H1 (cell line): ENCODE measurements around the gene VPS13C. TPM values are rescaled to one million over a fixed set of nuclear protein-coding genes. Genes with fewer than 3 reads are reported as not detected.

Experiments used
- CTCF ChIA-PET: fragments of 300-600 bp; sonication (Branson Sonifier 250); formaldehyde crosslinking; loops from one replicate; lab custom pipeline; 2021; ENCODE audit not compliant: partially characterized antibody; lab: Charles Lee
- POLR2A ChIA-PET: fragments of 300-600 bp; sonication (Branson Sonifier 250); formaldehyde crosslinking; loops from one replicate; lab custom pipeline; 2021; ENCODE audit warnings: inconsistent platforms; ENCODE audit not compliant: partially characterized antibody; lab: Charles Lee
- DNase-seq, 2 experiments: peaks; one replicate each; pipeline versions ENCODE4 v3.0.0 to v3.0.0-alpha.2; 2010 to 2022; ENCODE audit warnings: low spot score in 2 of 2, low read depth in 1 of 2, mixed read lengths in 1 of 2
- FAIRE-seq: peaks from 2 replicates; lab custom pipeline; 2011; peaks lifted over from hg19 to GRCh38; lab: Jason Lieb, UNC
- H2AFZ ChIP-seq: 2 replicates; pipeline ENCODE4 v1.8.1; 2012; ENCODE audit warnings: low read length, inconsistent platforms
- H2AK5ac ChIP-seq: 2 replicates; pipeline ENCODE4 v1.6.1; 2013; ENCODE audit warnings: low read depth, low read length
- H2BK120ac ChIP-seq: replicated peaks from 2 replicates; pipeline ENCODE3; 2013; ENCODE audit warnings: low read depth, low read length, inconsistent platforms
- H2BK12ac ChIP-seq: 2 replicates; pipeline ENCODE4 v1.6.1; 2013; ENCODE audit warnings: low read depth, low read length
- H2BK15ac ChIP-seq: 2 replicates; pipeline ENCODE4 v1.6.1; 2013; ENCODE audit warnings: low read length
- H2BK20ac ChIP-seq: 2 replicates; pipeline ENCODE4 v1.6.1; 2013; ENCODE audit warnings: low read length
- H2BK5ac ChIP-seq: 2 replicates; pipeline ENCODE4 v1.6.1; 2013; ENCODE audit warnings: low read depth, low read length
- H3K14ac ChIP-seq: 2 replicates; pipeline ENCODE4 v1.6.1; 2013; ENCODE audit warnings: inconsistent platforms; ENCODE audit not compliant: insufficient read length
- H3K18ac ChIP-seq: 2 replicates; pipeline ENCODE4 v1.6.1; 2013; ENCODE audit warnings: low read length; ENCODE audit errors: extremely low read depth
- H3K23ac ChIP-seq: 2 replicates; pipeline ENCODE4 v1.6.1; 2013; ENCODE audit warnings: inconsistent platforms; ENCODE audit not compliant: insufficient read length
- H3K23me2 ChIP-seq: 2 replicates; pipeline ENCODE4 v1.6.1; 2013; ENCODE audit warnings: low read depth, low read length
- H3K27ac ChIP-seq: 2 replicates; pipeline ENCODE4 v1.6.1; 2011; ENCODE audit warnings: low read depth, low read length, inconsistent platforms
- H3K27me3 ChIP-seq, 4 experiments: replicated peaks in 1 of 4; 1 replicate in 1 of 4; 2 replicates in 3 of 4; pipeline versions ENCODE4 v1.6.1 to v1.8.1; 2011 to 2013; ENCODE audit warnings: low read length in 3 of 4, mild to moderate bottlenecking in 3 of 4, inconsistent platforms in 2 of 4, mixed read lengths in 2 of 4, moderate library complexity in 1 of 4; ENCODE audit not compliant: control insufficient read depth in 3 of 4, insufficient read depth in 3 of 4; ENCODE audit errors: extremely low read depth in 1 of 4
- H3K36me3 ChIP-seq, 4 experiments: 2 replicates each; pipeline versions ENCODE4 v1.6.1 to v1.8.1; 2011 to 2013; ENCODE audit warnings: mild to moderate bottlenecking in 4 of 4, low read length in 3 of 4, moderate library complexity in 2 of 4, control low read depth in 1 of 4, inconsistent platforms in 1 of 4; ENCODE audit not compliant: insufficient read depth in 4 of 4, control insufficient read depth in 2 of 4
- H3K4ac ChIP-seq: replicated peaks from 2 replicates; pipeline ENCODE3; 2013; ENCODE audit warnings: low read length, low read depth, mixed read lengths, inconsistent platforms; ENCODE audit not compliant: insufficient read length
- H3K4me1 ChIP-seq, 4 experiments: replicated peaks in 1 of 4; 1 replicate in 1 of 4; 2 replicates in 3 of 4; pipeline versions ENCODE4 v1.6.1 to v1.8.1; 2011 to 2013; ENCODE audit warnings: low read length in 3 of 4, inconsistent platforms in 2 of 4, mixed read lengths in 1 of 4; ENCODE audit not compliant: insufficient read depth in 4 of 4, control insufficient read depth in 3 of 4
- H3K4me2 ChIP-seq, 2 experiments: 2 replicates each; pipeline versions ENCODE4 v1.6.1 to v1.8.1; 2011 to 2013; ENCODE audit warnings: low read depth in 2 of 2, low read length in 2 of 2, control low read depth in 1 of 2, inconsistent platforms in 1 of 2, mild to moderate bottlenecking in 1 of 2; ENCODE audit not compliant: insufficient read depth in 1 of 2
- H3K4me3 ChIP-seq, 4 experiments: fragments of 200-600, 300-600 bp in 1 of 4; sonication (generic), shearing (Covaris generic), sonication (Bioruptor Twin) in 1 of 4; 2 replicates each; pipeline versions ENCODE4 v1.5.1 to v1.8.1; 2011 to 2016; ENCODE audit warnings: low read length in 4 of 4, low read depth in 3 of 4, control low read depth in 2 of 4, inconsistent platforms in 2 of 4, mild to moderate bottlenecking in 2 of 4, mixed read lengths in 1 of 4, moderate library complexity in 1 of 4; ENCODE audit not compliant: insufficient read depth in 2 of 4; ENCODE audit errors: extremely low read depth in 1 of 4
- H3K56ac ChIP-seq: replicated peaks from 2 replicates; pipeline ENCODE3; 2013; ENCODE audit warnings: low read depth, mild to moderate bottlenecking, mixed read lengths, low read length, inconsistent platforms; ENCODE audit not compliant: insufficient read length
- H3K79me1 ChIP-seq: 2 replicates; pipeline ENCODE4 v1.6.1; 2013; ENCODE audit warnings: low read depth, low read length, control low read depth
- H3K79me2 ChIP-seq, 2 experiments: 2 replicates each; pipeline versions ENCODE4 v1.6.1 to v1.8.1; 2012 to 2013; ENCODE audit warnings: low read length in 2 of 2, mild to moderate bottlenecking in 2 of 2, inconsistent platforms in 1 of 2; ENCODE audit not compliant: insufficient read depth in 2 of 2, control insufficient read depth in 1 of 2
- H3K9ac ChIP-seq, 4 experiments: replicated peaks in 1 of 4; 1 replicate in 1 of 4; 2 replicates in 3 of 4; pipeline versions ENCODE4 v1.6.1 to v1.8.1; 2011 to 2013; ENCODE audit warnings: low read depth in 3 of 4, low read length in 3 of 4, control low read depth in 2 of 4, mild to moderate bottlenecking in 2 of 4, moderate library complexity in 2 of 4, inconsistent platforms in 1 of 4; ENCODE audit errors: extremely low read depth in 1 of 4
- H3K9me3 ChIP-seq, 2 experiments: 2 replicates each; pipeline versions ENCODE4 v1.6.1 to v1.8.1; 2012 to 2013; ENCODE audit warnings: mild to moderate bottlenecking in 2 of 2, moderate library complexity in 2 of 2, control low read depth in 1 of 2, inconsistent platforms in 1 of 2, low read depth in 1 of 2, low read length in 1 of 2, mixed read lengths in 1 of 2; ENCODE audit not compliant: insufficient read depth in 2 of 2
- H4K20me1 ChIP-seq, 2 experiments: replicated peaks in 1 of 2; 2 replicates each; pipeline versions ENCODE3 to v1.8.1; 2011 to 2013; ENCODE audit warnings: inconsistent platforms in 2 of 2, low read length in 2 of 2, mild to moderate bottlenecking in 1 of 2; ENCODE audit not compliant: insufficient read depth in 2 of 2, control insufficient read depth in 1 of 2
- H4K5ac ChIP-seq: 2 replicates; pipeline ENCODE4 v1.6.1; 2013; ENCODE audit warnings: low read length, low read depth, mixed read lengths, inconsistent platforms; ENCODE audit not compliant: insufficient read length
- H4K8ac ChIP-seq: 2 replicates; pipeline ENCODE4 v1.8.0; 2013; ENCODE audit warnings: mild to moderate bottlenecking, moderate library complexity, low read length, inconsistent platforms; ENCODE audit not compliant: insufficient read depth; ENCODE audit errors: extremely low read depth
- H4K91ac ChIP-seq: replicated peaks from 2 replicates; pipeline ENCODE3; 2013; ENCODE audit warnings: low read length, mixed read lengths, inconsistent platforms; ENCODE audit not compliant: insufficient read length
- RAD21 ChIP-seq, 2 experiments: IDR thresholded peaks in 1 of 2; conservative IDR thresholded peaks in 1 of 2; 2 replicates each; pipeline ENCODE4 v1.6.1; 2011; ENCODE audit warnings: low read depth in 2 of 2, low read length in 2 of 2, improper control_type of control experiment in 1 of 2, inconsistent platforms in 1 of 2, mild to moderate bottlenecking in 1 of 2, moderate library complexity in 1 of 2
- SAP30 ChIP-seq: fragments of 300-600 bp; sonication (generic); IDR thresholded peaks from 2 replicates; pipeline ENCODE4 v1.7.1; 2012; ENCODE audit warnings: low read length, moderate library complexity, mild to moderate bottlenecking, inconsistent platforms; ENCODE audit not compliant: insufficient read depth, insufficient replicate concordance
- WGBS, 2 experiments: shearing (Covaris generic) in 1 of 2; methylation state at CpG; one replicate each; pipeline versions ENCODE4 v1.1.6 to v1.1.7; 2013 to 2015; ENCODE audit warnings: low lambda C conversion rate in 2 of 2, mixed read lengths in 2 of 2, inconsistent platforms in 1 of 2, low coverage in 1 of 2, missing lambda C conversion rate in 1 of 2; ENCODE audit not compliant: insufficient replicate concordance in 2 of 2, insufficient coverage in 1 of 2, insufficient read length in 1 of 2; ENCODE audit errors: extremely low coverage in 1 of 2, missing lambda C conversion rate in 1 of 2; 5-methylcytosine and 5-hydroxymethylcytosine counted together
- polyA plus RNA-seq, 7 experiments: library from polyadenylated mRNA; depleted of rRNA in 3 of 7; stranded (reverse) in 5 of 7; unstranded in 2 of 7; fragments of >200 nt in 5 of 7; fragments of 200-250 nt in 2 of 7; gene quantifications; 1 replicate in 5 of 7; 2 replicates in 1 of 7; 4 replicates in 1 of 7; pipeline versions ENCODE4 v1.2.1 to v1.2.3, GENCODE V29; 2011 to 2013; ENCODE audit warnings: missing spikeins in 2 of 7, mixed read lengths in 2 of 7
- total RNA-seq: library from RNA; stranded (reverse); fragmentation: NEBNext Ultra II Directional; extraction: Animal tissue kit (Norgen Biotek cat#: 25700); gene quantifications from 2 replicates; pipeline ENCODE4 v1.2.1, GENCODE V29; 2021

The VPS13C gene
- total and polyA plus RNA-seq, 2 of the 8 experiments (the other 6 are each of a cell fraction or from before 2014, with no cell fraction given), result 4.8 to 18.8 TPM

GRCh38 chr15:62046078-62046743 lies 14.0 kb downstream of the VPS13C start:
- no peak overlapping the region for H3K9ac ChIP-seq
- no peak overlapping the region for H2AK5ac ChIP-seq
- H2BK12ac ChIP-seq, result no peak overlapping the region
- H3K56ac ChIP-seq, result no peak overlapping the region
- DNase-seq, result no peak
- POLR2A ChIA-PET, result no interaction called here
- H3K4me2 ChIP-seq, result no peak overlapping the region
- 92% methylated on average over 5 of the region's 5 CpGs; no CpG with 5 or more reads in 1 of the 2 experiments for WGBS, 2 experiments
- H4K20me1 ChIP-seq, result no peaks in the 10 kb centered on the region
- no peak overlapping the region for H3K23ac ChIP-seq
- no peaks in the 10 kb centered on the region for H3K23me2 ChIP-seq
- H3K36me3 ChIP-seq, result no peaks in the 10 kb centered on the region
- H3K79me1 ChIP-seq, result no peaks in the 10 kb centered on the region
- no peak overlapping the region for H2BK15ac ChIP-seq
- H3K79me2 ChIP-seq, result no peaks in the 10 kb centered on the region
- H2BK120ac ChIP-seq, result no peak overlapping the region
- no peak overlapping the region for H2BK5ac ChIP-seq
- no peaks in the 10 kb centered on the region for H3K4me1 ChIP-seq
- no peak overlapping the region for H4K5ac ChIP-seq
- H3K4me3 ChIP-seq, result no peak overlapping the region
- H3K9me3 ChIP-seq, result no peaks in the 10 kb centered on the region
- H3K18ac ChIP-seq, result no peak overlapping the region
- no peak overlapping the region for H3K4ac ChIP-seq
- H4K91ac ChIP-seq, result no peak overlapping the region
- no peaks in the 10 kb centered on the region for H3K27me3 ChIP-seq
- H3K27ac ChIP-seq, result no peak overlapping the region
- FAIRE-seq, result no peak
- no peak overlapping the region for H3K14ac ChIP-seq
- H4K8ac ChIP-seq, result no peak overlapping the region
- no peak overlapping the region for H2BK20ac ChIP-seq
- CTCF ChIA-PET, result no interaction called here
- no peak overlapping the region for H2AFZ ChIP-seq
- TF ChIP-seq SAP30 (no peak), RAD21 (IDR thresholded peaks at IDR 0.05 in 1 of 2, conservative IDR thresholded peaks at IDR 0.05 in 1 of 2; ENCODE audit: low read depth in 2 of 2, low read length in 2 of 2) (no peak)
